MM.1S (cell line): ENCODE measurements around the gene MT3.

Experiments used
- CTCF ChIP-seq: fragments of 300-600 bp; sonication (generic); IDR thresholded peaks from 2 replicates; pipeline ENCODE4 v1.5.1; 2016; ENCODE audit warnings: antibody characterized with exemption, low read length, mixed read lengths
- EZH2 ChIP-seq: fragments of 300-600 bp; sonication (generic); optimal IDR thresholded peaks from 2 replicates; pipeline ENCODE3; 2017; ENCODE audit warnings: low read depth, mild to moderate bottlenecking, antibody characterized with exemption, low read length, mixed read lengths
- EZH2phosphoT487 ChIP-seq: fragments of 300-600 bp; sonication (generic); IDR thresholded peaks from 2 replicates; pipeline ENCODE4 v1.6.1; 2018; ENCODE audit warnings: antibody characterized with exemption, low read length

- TF ChIP-seq CTCF (no peak), EZH2 (no peak), EZH2phosphoT487 (no peak)
These were observed 20.2 kb downstream of the MT3 start for GRCh38 chr16:56609463-56609921.
